ENCODE data around the gene NFIA.
A peak's percentile ranks its signal among the peaks of the same experiment; 100 is the strongest.

GRCh38 chr1:61043010-61043820, 39.1 kb upstream of the NFIA start:
- TF ChIP-seq EZH2 (IDR thresholded peaks at IDR 0.05; ENCODE audit: low read length) = no peak
- peak; percentile 75 to 93 (median 86) for TF ChIP-seq CTCF (optimal IDR thresholded peaks at IDR 0.05 in 1 of 3, IDR thresholded peaks at IDR 0.05 in 1 of 3, conservative IDR thresholded peaks at IDR 0.05 in 1 of 3; ENCODE audit: extremely low read depth in 1 of 3, insufficient read depth in 2 of 3, low read length in 3 of 3)
